Stimulated activated naive CD4-positive, alpha-beta T cell treated with Interleukin-2 at 50 U/mL for 16 hours (primary cell): ENCODE results near the gene STRIP2.
"Not testable (repeated sequence)": the region's sequence is repeated elsewhere in the genome, so short reads cannot be mapped to it uniquely, and the experiment has no call there.

Source experiments
- DNase-seq: peaks from one replicate; lab custom pipeline; 2025; lab: John Stamatoyannopoulos, UW

Gene STRIP2

GRCh38 chr7:129494041-129494440 lies 59.8 kb downstream of the STRIP2 start:
- DNase-seq, result no peak

GRCh38 chr7:129495987-129496386 lies 61.8 kb downstream of the STRIP2 start:
- DNase-seq, result no peak

GRCh38 chr7:129496653-129497052 lies 62.4 kb downstream of the STRIP2 start:
- no peak for DNase-seq

- no peak for DNase-seq
Measured at GRCh38 chr7:129497156-129497555, 62.9 kb downstream of the STRIP2 start.

GRCh38 chr7:129498021-129498420 lies 63.8 kb downstream of the STRIP2 start:
- DNase-seq, result no peak

- no peak for DNase-seq
Measured at GRCh38 chr7:129499999-129500398, 65.8 kb downstream of the STRIP2 start.

GRCh38 chr7:129501760-129502707 lies 67.8 kb downstream of the STRIP2 start, which contains the start of gene SMKR1:
Gene SMKR1, plus strand, starts transcription at chr7:129502531. Its CDS starts 294 bp downstream, at chr7:129502825.
- DNase-seq, result peak; percentile 90

- DNase-seq, result no peak
Measured at GRCh38 chr7:129502708-129503685, 68.8 kb downstream of the STRIP2 start.

GRCh38 chr7:129503725-129504124 lies 69.5 kb downstream of the STRIP2 start:
- no peak for DNase-seq

GRCh38 chr7:129512192-129512591 lies 78.0 kb downstream of the STRIP2 start:
- no peak for DNase-seq

- no peak for DNase-seq
Measured at GRCh38 chr7:129513546-129513945, 79.3 kb downstream of the STRIP2 start.

- no peak for DNase-seq
Measured at GRCh38 chr7:129514683-129515082, 80.5 kb downstream of the STRIP2 start.

GRCh38 chr7:129515381-129515780 lies 81.1 kb downstream of the STRIP2 start:
- no peak for DNase-seq

- no peak for DNase-seq
Measured at GRCh38 chr7:129517931-129518330, 83.7 kb downstream of the STRIP2 start.

GRCh38 chr7:129519464-129519863 lies 85.2 kb downstream of the STRIP2 start:
- no peak for DNase-seq

- no peak for DNase-seq
Measured at GRCh38 chr7:129522088-129522970, 88.1 kb downstream of the STRIP2 start.

- no peak for DNase-seq
Measured at GRCh38 chr7:129522971-129523340, 88.7 kb downstream of the STRIP2 start.

GRCh38 chr7:129523924-129524323 lies 89.7 kb downstream of the STRIP2 start:
- DNase-seq, result no peak

- DNase-seq, result not testable (repeated sequence)
Measured at GRCh38 chr7:129524405-129524804, 90.2 kb downstream of the STRIP2 start.

- DNase-seq, result no peak
Measured at GRCh38 chr7:129525225-129525862, 91.1 kb downstream of the STRIP2 start.

GRCh38 chr7:129529643-129530042 lies 95.4 kb downstream of the STRIP2 start:
- DNase-seq, result no peak
